HG02642 (cell line): ENCODE results near the gene RXFP1.

Experiments
- ATAC-seq: cut with Tn5 transposase; IDR thresholded peaks from one replicate; pipeline ENCODE4 v1.9.1; 2021; ENCODE audit warnings: mild to moderate bottlenecking; ENCODE audit not compliant: unreplicated experiment, poor library complexity

Gene RXFP1

GRCh38 chr4:158667651-158668198 is 146.0 kb downstream of the RXFP1 start:
- ATAC-seq = no peak

GRCh38 chr4:158669310-158669709 is 147.6 kb downstream of the RXFP1 start:
- no peak for ATAC-seq

GRCh38 chr4:158670975-158671664 is 149.4 kb downstream of the RXFP1 start:
- ATAC-seq = peak; percentile 32

- no peak for ATAC-seq
These were observed 149.9 kb downstream of the RXFP1 start, which contains the start of gene C4orf46 for GRCh38 chr4:158671665-158671914. C4orf46 (minus strand) TSS chr4:158671887; CDS start chr4:158671801, 86 bp downstream.

GRCh38 chr4:158671915-158672806 is 150.5 kb downstream of the RXFP1 start, which contains the start of gene ETFDH:
ETFDH (plus strand) TSS chr4:158672296; CDS start chr4:158672457, 161 bp downstream.
- peak; percentile 89 for ATAC-seq

- ATAC-seq = no peak
These were observed 152.0 kb downstream of the RXFP1 start for GRCh38 chr4:158673633-158674032.

- no peak for ATAC-seq
These were observed 154.4 kb downstream of the RXFP1 start for GRCh38 chr4:158676076-158676475.

- ATAC-seq = no peak
These were observed 157.1 kb downstream of the RXFP1 start for GRCh38 chr4:158678767-158679166.

- ATAC-seq = no peak
These were observed 159.9 kb downstream of the RXFP1 start for GRCh38 chr4:158681629-158682028.

GRCh38 chr4:158682066-158682465 is 160.4 kb downstream of the RXFP1 start:
- no peak for ATAC-seq

- ATAC-seq = no peak
These were observed 167.1 kb downstream of the RXFP1 start for GRCh38 chr4:158688813-158689212.
